HepG2 (cell line): ENCODE measurements around the gene ACTR10. TPM values are rescaled to one million over a fixed set of nuclear protein-coding genes. Genes with fewer than 3 reads are reported as not detected.

Experiments
- ATF1 ChIP-seq: IDR thresholded peaks from 2 replicates; pipeline ENCODE4 v1.6.1; 2016; ENCODE audit warnings: mild to moderate bottlenecking, control low read depth
- FOXA3 ChIP-seq: IDR thresholded peaks from 2 replicates; pipeline ENCODE4 v1.6.1; 2016; ENCODE audit warnings: missing genetic modification reagents, missing compliant biosample characterization
- GATAD1 ChIP-seq: IDR thresholded peaks from 2 replicates; pipeline ENCODE4 v1.6.1; 2016; ENCODE audit warnings: missing genetic modification reagents, missing compliant biosample characterization
- HDAC6 ChIP-seq: fragments of 200-600 bp; sonication (generic); IDR thresholded peaks from 2 replicates; pipeline ENCODE4 v1.7.0; 2017; ENCODE audit warnings: mild to moderate bottlenecking, antibody characterized with exemption, low read length, low read depth
- POLR2AphosphoS5 ChIP-seq: IDR thresholded peaks from 2 replicates; pipeline ENCODE4 v1.6.1; 2012; ENCODE audit warnings: low read depth, low read length
- RARG ChIP-seq: sonication (generic); formaldehyde crosslinking; IDR thresholded peaks from 2 replicates; pipeline ENCODE4 v1.4.0; 2020; ENCODE audit warnings: low read depth, mild to moderate bottlenecking, missing genetic modification reagents
- SIN3A ChIP-seq: IDR thresholded peaks from 2 replicates; pipeline ENCODE4 v1.6.1; 2011; ENCODE audit warnings: low read depth, mild to moderate bottlenecking, control low read depth, low read length, borderline replicate concordance
- SMAD3 ChIP-seq: sonication (generic); formaldehyde crosslinking; IDR thresholded peaks from 2 replicates; pipeline ENCODE4 v1.4.0; 2020; ENCODE audit warnings: missing genetic modification reagents
- SYNCRIP ChIP-seq: fragments of 200-400 bp; formaldehyde crosslinking; IDR thresholded peaks from 2 replicates; pipeline ENCODE4 v1.6.1; 2018; ENCODE audit warnings: mild to moderate bottlenecking, low read depth, low read length; ENCODE audit not compliant: insufficient read depth
- THAP11 ChIP-seq: IDR thresholded peaks from 2 replicates; pipeline ENCODE4 v1.6.1; 2016; ENCODE audit warnings: missing biosample characterization, missing genetic modification reagents
- ZFP1 ChIP-seq: IDR thresholded peaks from 2 replicates; pipeline ENCODE4 v1.6.1; 2016
- ZNF317 ChIP-seq: sonication (generic); formaldehyde crosslinking; IDR thresholded peaks from 2 replicates; pipeline ENCODE4 v1.5.0; 2020; ENCODE audit warnings: mild to moderate bottlenecking, missing genetic modification reagents
- ZNF431 ChIP-seq: sonication (generic); formaldehyde crosslinking; IDR thresholded peaks from 2 replicates; pipeline ENCODE4 v1.9.0; 2022; ENCODE audit warnings: missing genetic modification reagents, low read depth, mild to moderate bottlenecking, borderline replicate concordance
- ZNF670 ChIP-seq: sonication (generic); formaldehyde crosslinking; IDR thresholded peaks from 2 replicates; pipeline ENCODE4 v1.8.0; 2022; ENCODE audit warnings: mild to moderate bottlenecking, missing genetic modification reagents, borderline replicate concordance
- ZNF747 ChIP-seq: sonication (generic); formaldehyde crosslinking; IDR thresholded peaks from 2 replicates; pipeline ENCODE4 v1.8.1; 2023; ENCODE audit warnings: missing genetic modification reagents, mild to moderate bottlenecking, borderline replicate concordance
- polyA plus RNA-seq, 8 experiments: library from polyadenylated mRNA; depleted of rRNA in 3 of 8; stranded (reverse) in 7 of 8; unstranded in 1 of 8; fragments of >200 nt; fragmentation: Illumina TruSeq in 4 of 8; extraction: Trizol in 4 of 8; gene quantifications; 2 replicates each; pipeline versions ENCODE4 v1.2.1 to v1.2.3, GENCODE V29; 2011 to 2016; ENCODE audit warnings: low read depth in 4 of 8, missing spikeins in 1 of 8, mixed read lengths in 1 of 8; ENCODE audit not compliant: insufficient read depth in 1 of 8
- total RNA-seq, 5 experiments: library from RNA; depleted of rRNA; stranded (reverse); fragments of >200 nt; fragmentation: Illumina TruSeq; extraction: Trizol; gene quantifications; 2 replicates each; pipeline ENCODE4 v1.2.3, GENCODE V29; 2016; ENCODE audit warnings: low read depth in 1 of 5
- TF ChIP-seq, protein P1 (sequence below): IDR thresholded peaks from 2 replicates; pipeline ENCODE4 v1.4.0; 2020; ENCODE audit warnings: mild to moderate bottlenecking, missing genetic modification reagents

The ACTR10 gene
- total and polyA plus RNA-seq, 2 of the 13 experiments (the other 11 are each of a cell fraction or from before 2014, with no cell fraction given), result 30.0 to 41.3 TPM

GRCh38 chr14:58239244-58240195 lies 39.6 kb downstream of the ACTR10 start (continued):
- TF ChIP-seq ZNF670, result 0 out of 2 replicates have a peak, but pooled peaks have one; percentile 52
- no peak for TF ChIP-seq RARG
- 0 out of 2 replicates have a peak, but pooled peaks have one; percentile 33 for TF ChIP-seq GATAD1 (CRISPR knock-in tag)
- TF ChIP-seq SMAD3 (CRISPR knock-in tag), result no peak
- peak; percentile 68; the same call in 1 of the 2 replicates for TF ChIP-seq SIN3A
- no peak for TF ChIP-seq POLR2AphosphoS5
- TF ChIP-seq FOXA3, result peak; percentile 26; the same call in 1 of the 2 replicates
- no peak for TF ChIP-seq ZNF431 (CRISPR knock-in tag)
- peak; percentile 42; the same call in 1 of the 2 replicates for TF ChIP-seq THAP11
- TF ChIP-seq HDAC6, result peak; percentile 58; the same call in 1 of the 2 replicates
- TF ChIP-seq, protein P1, sequence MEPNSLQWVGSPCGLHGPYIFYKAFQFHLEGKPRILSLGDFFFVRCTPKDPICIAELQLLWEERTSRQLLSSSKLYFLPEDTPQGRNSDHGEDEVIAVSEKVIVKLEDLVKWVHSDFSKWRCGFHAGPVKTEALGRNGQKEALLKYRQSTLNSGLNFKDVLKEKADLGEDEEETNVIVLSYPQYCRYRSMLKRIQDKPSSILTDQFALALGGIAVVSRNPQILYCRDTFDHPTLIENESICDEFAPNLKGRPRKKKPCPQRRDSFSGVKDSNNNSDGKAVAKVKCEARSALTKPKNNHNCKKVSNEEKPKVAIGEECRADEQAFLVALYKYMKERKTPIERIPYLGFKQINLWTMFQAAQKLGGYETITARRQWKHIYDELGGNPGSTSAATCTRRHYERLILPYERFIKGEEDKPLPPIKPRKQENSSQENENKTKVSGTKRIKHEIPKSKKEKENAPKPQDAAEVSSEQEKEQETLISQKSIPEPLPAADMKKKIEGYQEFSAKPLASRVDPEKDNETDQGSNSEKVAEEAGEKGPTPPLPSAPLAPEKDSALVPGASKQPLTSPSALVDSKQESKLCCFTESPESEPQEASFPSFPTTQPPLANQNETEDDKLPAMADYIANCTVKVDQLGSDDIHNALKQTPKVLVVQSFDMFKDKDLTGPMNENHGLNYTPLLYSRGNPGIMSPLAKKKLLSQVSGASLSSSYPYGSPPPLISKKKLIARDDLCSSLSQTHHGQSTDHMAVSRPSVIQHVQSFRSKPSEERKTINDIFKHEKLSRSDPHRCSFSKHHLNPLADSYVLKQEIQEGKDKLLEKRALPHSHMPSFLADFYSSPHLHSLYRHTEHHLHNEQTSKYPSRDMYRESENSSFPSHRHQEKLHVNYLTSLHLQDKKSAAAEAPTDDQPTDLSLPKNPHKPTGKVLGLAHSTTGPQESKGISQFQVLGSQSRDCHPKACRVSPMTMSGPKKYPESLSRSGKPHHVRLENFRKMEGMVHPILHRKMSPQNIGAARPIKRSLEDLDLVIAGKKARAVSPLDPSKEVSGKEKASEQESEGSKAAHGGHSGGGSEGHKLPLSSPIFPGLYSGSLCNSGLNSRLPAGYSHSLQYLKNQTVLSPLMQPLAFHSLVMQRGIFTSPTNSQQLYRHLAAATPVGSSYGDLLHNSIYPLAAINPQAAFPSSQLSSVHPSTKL (CRISPR knock-in tag), result peak; percentile 46; the same call in 1 of the 2 replicates
- TF ChIP-seq SYNCRIP, result no peak
- TF ChIP-seq ZFP1, result 0 out of 2 replicates have a peak, but pooled peaks have one; percentile 21
- TF ChIP-seq ATF1, result no peak
- 0 out of 2 replicates have a peak, but pooled peaks have one; percentile 34 for TF ChIP-seq ZNF317 (CRISPR knock-in tag)
- peak; percentile 23; the same call in 1 of the 2 replicates for TF ChIP-seq ZNF747 (CRISPR knock-in tag)
